Effector CD4-positive, alpha-beta T cell (primary cell): ENCODE data around the gene CYP1B1. TPM values are rescaled to one million over a fixed set of nuclear protein-coding genes. Genes with fewer than 3 reads are reported as not detected.
"Not testable (repeated sequence)": the region's sequence is repeated elsewhere in the genome, so short reads cannot be mapped to it uniquely, and the experiment has no call there.

Source experiments
- DNase-seq: peaks from one replicate; pipeline ENCODE4 v3.0.0-alpha.2; 2020
- total RNA-seq: gene quantifications from one replicate; lab custom pipeline; 2026; lab: John Stamatoyannopoulos, UW

CYP1B1 gene
- not detected for total RNA-seq

GRCh38 chr2:38075507-38076151 lies at the start of gene CYP1B1:
CYP1B1 (minus strand) TSS chr2:38076151; CDS start chr2:38075388, 763 bp downstream.
- no peak for DNase-seq

GRCh38 chr2:38125007-38125406 lies 49.1 kb upstream of the CYP1B1 start:
- DNase-seq: no peak

- no peak for DNase-seq
Observed at GRCh38 chr2:38123911-38124310, 48.0 kb upstream of the CYP1B1 start.

DNA sequence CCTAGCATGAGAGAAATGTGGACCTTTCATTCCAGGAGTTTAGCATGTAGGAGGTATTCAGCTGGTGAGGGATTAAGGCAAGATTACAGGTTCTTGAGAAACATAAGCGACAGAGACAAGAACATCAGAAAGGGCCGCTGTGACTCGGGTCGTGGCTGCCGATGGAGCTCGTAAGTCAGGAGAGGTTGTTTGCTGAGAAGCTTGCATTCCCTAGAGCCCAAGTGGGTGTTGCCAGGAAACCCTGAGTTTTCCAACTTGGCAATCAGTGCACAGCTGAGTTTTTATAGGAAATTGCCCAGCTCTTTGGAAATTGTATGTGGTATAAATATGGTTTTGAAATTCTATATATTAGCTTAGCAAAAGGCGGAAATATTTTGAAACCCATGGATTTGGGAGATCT lies 46.4 kb upstream of the CYP1B1 start:
- no peak for DNase-seq

GRCh38 chr2:38121481-38121880 lies 45.5 kb upstream of the CYP1B1 start:
- no peak for DNase-seq

GRCh38 chr2:38120829-38121228 lies 44.9 kb upstream of the CYP1B1 start:
- no peak for DNase-seq

GRCh38 chr2:38120264-38120592 lies 44.3 kb upstream of the CYP1B1 start:
- DNase-seq: no peak

- DNase-seq: no peak
Observed at GRCh38 chr2:38116762-38117161, 40.8 kb upstream of the CYP1B1 start.

DNA sequence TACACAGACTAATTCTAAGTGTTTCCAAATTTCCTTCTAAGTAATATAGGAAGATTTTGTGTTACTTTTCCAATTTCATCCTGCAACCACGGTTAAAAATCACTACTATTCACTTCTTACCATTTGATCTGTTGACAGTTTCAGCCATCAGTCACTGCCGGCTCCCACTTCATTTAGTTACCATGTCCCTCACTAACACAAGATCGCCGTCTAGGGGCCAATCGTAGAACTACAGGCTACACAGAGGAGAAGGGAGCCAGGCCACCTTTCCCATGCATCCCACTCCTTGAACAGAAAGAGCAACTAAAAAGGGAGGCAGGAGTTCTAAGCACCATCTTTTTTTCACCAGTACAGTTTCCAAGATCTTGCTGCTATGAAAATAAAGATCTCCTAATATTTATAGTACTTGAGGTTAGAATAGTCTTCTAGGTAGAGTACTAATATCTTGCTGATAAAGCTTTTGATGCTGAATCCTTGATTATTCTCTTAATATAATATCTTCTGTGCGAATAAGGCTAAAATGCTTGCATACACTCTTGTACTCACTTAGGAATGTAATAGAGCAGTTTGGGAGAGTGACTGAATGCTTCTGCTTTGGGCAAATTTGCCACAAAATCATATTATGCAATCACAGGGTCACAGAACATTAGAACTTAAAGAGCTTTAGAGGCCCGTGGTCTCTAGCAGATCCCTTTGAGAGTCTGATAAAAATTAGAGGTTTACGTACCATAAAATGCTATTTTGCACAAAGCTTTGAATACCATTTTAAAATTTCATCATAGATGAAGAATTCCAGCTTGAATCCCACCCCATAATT lies 39.5 kb upstream of the CYP1B1 start:
- DNase-seq: peak; percentile 28

DNA sequence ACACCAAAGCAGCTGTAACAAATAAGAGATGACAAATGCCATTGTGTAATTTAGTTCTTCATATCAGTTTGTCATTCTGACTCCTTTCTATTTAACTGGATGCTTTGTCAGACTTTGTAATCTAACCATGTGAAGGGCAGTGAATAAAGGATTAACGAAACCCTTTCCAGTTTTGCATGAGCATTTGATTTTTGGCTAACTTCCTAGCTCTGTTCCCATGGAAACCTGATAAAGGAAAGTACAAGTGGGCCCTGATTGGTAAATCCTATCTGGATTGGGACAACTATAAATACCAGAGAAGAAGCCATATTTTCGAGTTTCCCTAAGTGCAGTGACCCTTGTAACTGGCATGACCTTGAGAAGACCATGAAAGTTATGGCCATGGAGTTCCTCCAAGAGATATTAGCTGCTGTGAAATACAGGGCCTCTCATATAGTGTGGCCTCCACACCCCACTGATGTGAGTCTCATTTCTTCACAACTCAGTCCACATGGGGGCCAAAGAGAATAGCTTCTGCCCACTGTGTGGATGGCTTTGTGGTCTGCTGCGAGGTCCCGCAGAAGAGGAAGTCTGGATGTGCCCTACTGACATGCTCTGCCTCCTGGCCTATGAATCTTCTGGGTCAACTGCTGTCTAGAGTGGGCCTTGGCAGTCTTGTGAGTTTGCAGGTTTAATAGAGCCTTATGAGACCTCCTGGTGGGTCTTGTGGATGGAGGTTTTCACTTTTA lies 38.2 kb upstream of the CYP1B1 start:
- DNase-seq: no peak

GRCh38 chr2:38113051-38113450 lies 37.1 kb upstream of the CYP1B1 start:
- DNase-seq: no peak

- not testable (repeated sequence) for DNase-seq
Observed at GRCh38 chr2:38111350-38111749, 35.4 kb upstream of the CYP1B1 start.

- no peak for DNase-seq
Observed at GRCh38 chr2:38109732-38110181, 33.8 kb upstream of the CYP1B1 start.

GRCh38 chr2:38108907-38109731 lies 33.2 kb upstream of the CYP1B1 start:
- DNase-seq: no peak

GRCh38 chr2:38107738-38108410 lies 31.9 kb upstream of the CYP1B1 start:
- no peak for DNase-seq

- no peak for DNase-seq
Observed at GRCh38 chr2:38106405-38107094, 30.6 kb upstream of the CYP1B1 start.

GRCh38 chr2:38105922-38106321 lies 30.0 kb upstream of the CYP1B1 start:
- no peak for DNase-seq

- no peak for DNase-seq
Observed at GRCh38 chr2:38104598-38104997, 28.6 kb upstream of the CYP1B1 start.

DNA sequence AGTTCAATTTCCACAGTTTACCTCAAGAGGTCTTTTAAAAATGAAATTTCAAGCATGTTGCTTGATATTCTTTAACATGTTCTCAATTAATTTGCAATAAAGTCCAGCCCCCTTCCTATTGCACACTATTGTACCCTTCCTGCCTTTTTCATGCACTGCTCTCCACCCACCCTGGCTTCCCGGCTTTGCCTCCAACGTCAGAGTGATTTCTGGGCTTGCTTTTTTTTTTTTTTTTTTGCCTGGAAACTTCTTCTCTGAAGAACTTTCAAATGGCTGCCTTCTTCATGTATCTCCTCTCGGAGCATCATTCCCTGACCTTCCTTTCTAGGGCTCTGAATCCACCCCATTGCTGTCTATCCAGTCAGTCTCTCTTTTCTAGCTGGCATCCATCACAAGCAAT lies 24.4 kb upstream of the CYP1B1 start:
- no peak for DNase-seq

DNA sequence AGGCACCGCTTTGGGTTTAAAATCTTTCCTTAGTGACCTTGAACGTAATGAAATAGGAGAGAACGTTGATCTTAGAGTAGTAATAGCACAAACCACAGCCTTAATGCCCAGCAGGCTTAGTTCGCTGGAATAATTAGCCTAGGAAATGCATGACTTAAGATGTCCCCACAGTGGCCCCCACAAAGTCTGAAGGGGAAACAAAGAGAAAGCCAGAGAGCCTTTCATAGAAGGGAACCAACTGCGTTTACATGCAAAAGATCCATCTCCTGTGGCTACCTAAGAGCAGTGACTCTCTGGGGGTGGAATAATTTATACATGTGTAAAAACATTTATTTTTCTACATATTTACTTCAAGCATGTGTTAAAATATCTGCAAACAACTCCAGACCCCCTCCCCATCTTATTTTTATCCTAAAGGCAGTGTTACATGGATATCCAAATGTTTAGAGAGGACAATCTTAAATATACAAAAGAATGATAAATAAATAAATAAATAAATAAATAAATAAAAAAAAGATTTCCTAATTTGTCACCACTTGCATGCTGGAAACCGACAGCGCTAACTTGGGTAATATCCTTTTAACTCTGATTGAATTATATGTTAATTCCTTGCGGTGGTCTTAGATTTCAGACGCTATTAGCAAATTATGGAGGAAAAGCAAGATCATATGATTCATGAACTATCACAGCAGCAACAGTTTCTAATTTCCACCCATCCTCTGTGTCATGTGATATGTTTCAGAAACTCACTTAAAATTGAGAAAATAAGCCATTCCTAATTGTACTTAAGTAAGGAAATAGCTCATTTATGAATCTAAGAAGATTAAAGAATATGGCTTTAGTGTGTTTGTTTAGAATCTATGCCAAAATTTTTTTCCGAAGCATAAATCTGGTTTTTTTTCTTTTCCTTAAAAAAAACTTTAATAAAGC lies 23.4 kb upstream of the CYP1B1 start:
- DNase-seq: no peak
